ENCODE data around the gene P3H2.
"Not testable (repeated sequence)": the region's sequence is repeated elsewhere in the genome, so short reads cannot be mapped to it uniquely, and the experiment has no call there.

Gene P3H2
- total RNA-seq = 0 to 1.0 (median 0.07) reads per million in 9 experiments

DNA sequence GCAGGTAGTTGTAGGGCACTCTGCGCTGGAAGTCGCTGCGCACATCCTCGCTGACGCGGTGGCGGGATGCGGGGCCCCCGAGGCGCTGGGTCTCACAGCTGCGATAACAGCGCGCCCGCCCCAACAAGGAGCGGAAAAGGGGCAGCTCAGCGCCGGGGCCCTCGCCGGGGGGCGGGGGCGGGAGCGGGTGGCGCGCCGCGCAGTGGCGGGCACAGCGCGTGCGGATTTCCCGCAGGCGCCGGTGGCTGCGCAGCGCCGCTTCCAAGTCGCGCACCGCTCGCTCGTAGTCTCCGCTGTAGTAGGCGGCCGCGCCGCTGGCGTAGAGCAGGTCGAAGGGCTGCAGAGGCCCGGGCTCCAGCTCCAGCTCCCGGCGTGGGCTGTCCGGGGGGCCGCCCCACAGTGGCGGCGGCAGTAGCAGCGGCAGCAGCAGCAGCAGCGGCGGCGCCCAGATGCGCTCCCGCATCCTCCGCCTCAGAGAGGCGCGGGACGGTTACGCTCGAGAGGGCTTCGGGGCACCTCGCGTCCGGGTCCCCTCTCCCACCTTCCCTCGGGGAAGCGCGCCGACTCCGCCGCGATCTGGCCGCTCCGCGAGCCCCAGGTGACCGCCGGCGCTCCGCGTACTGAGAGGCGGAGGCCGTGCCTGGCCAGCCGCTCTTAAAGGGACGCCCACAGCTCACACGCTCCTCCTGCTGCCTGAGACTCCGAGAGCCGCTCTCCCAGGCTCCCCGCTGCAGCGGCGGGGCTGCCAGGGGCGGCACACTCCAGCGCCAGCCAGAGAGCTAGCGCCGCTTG lies at the start of gene P3H2:
P3H2 (minus strand) TSS at position 629 of the 792 bp plus-strand sequence; CDS start at position 463, 166 bp downstream.
- Mint-ChIP-seq H3K27ac (no peak within 1 kb of the TSS), H3K36me3 (ENCODE audit: insufficient read depth) (no peaks in the 10 kb centered on the region), H3K4me3 (peak within 1 kb of the TSS; percentile 41 to 73), H3K9me3 (no peaks in the 10 kb centered on the region), H3K27me3 (peaks cover 60 to 70% of the 10 kb centered on the region in 2 donors), H3K4me1 (ENCODE audit: low read depth in 2 of 2) (peaks cover 4 to 7% of the 10 kb centered on the region in 2 donors)
- DNase-seq (no peak), ATAC-seq (replicated peaks) (no peak)

- Mint-ChIP-seq H3K4me3 (peak overlapping the region; percentile 56 to 76), H3K9me3 (no peaks in the 10 kb centered on the region), H3K27ac (peak overlapping the region; percentile 74 to 91), H3K4me1 (ENCODE audit: low read depth in 2 of 2) (peaks cover 6 to 12% of the 10 kb centered on the region in 2 donors), H3K27me3 (no peaks in the 10 kb centered on the region), H3K36me3 (ENCODE audit: insufficient read depth) (no peaks in the 10 kb centered on the region)
- DNase-seq (no peak), ATAC-seq (replicated peaks) (no peak)
These were observed 49.2 kb upstream of the P3H2 start for GRCh38 chr3:190169877-190170276.

GRCh38 chr3:190169243-190169642 lies 48.5 kb upstream of the P3H2 start:
- DNase-seq = no peak
- no peaks in the 10 kb centered on the region for H3K27me3 Mint-ChIP-seq
- H3K9me3 Mint-ChIP-seq = no peaks in the 10 kb centered on the region
- H3K27ac Mint-ChIP-seq = peak overlapping the region; percentile 74 to 91
- no peaks in the 10 kb centered on the region for H3K36me3 Mint-ChIP-seq (ENCODE audit: insufficient read depth)
- H3K4me1 Mint-ChIP-seq (ENCODE audit: low read depth in 2 of 2) = peaks cover 6 to 12% of the 10 kb centered on the region in 2 donors
- ATAC-seq (replicated peaks) = no peak
- H3K4me3 Mint-ChIP-seq = peak overlapping the region; percentile 56 to 76

- ATAC-seq (replicated peaks) (no peak), DNase-seq (no peak)
- no peaks in the 10 kb centered on the region for H3K36me3 Mint-ChIP-seq (ENCODE audit: insufficient read depth)
- no peaks in the 10 kb centered on the region for H3K27me3 Mint-ChIP-seq
- H3K4me1 Mint-ChIP-seq (ENCODE audit: low read depth in 2 of 2) = peaks cover 6 to 12% of the 10 kb centered on the region in 2 donors
- no peak overlapping the region for H3K27ac Mint-ChIP-seq
- H3K4me3 Mint-ChIP-seq = no peak overlapping the region
- no peaks in the 10 kb centered on the region for H3K9me3 Mint-ChIP-seq
These were observed 47.4 kb upstream of the P3H2 start for GRCh38 chr3:190167936-190168680.

- ATAC-seq (replicated peaks) = no peak
- no peak for DNase-seq
- Mint-ChIP-seq H3K9me3 (no peaks in the 10 kb centered on the region), H3K4me3 (no peak overlapping the region), H3K27me3 (no peaks in the 10 kb centered on the region), H3K27ac (no peak overlapping the region), H3K36me3 (ENCODE audit: insufficient read depth) (no peaks in the 10 kb centered on the region), H3K4me1 (ENCODE audit: low read depth in 2 of 2) (peaks cover 6 to 12% of the 10 kb centered on the region in 2 donors)
These were observed 46.3 kb upstream of the P3H2 start for GRCh38 chr3:190166948-190167347.

DNA sequence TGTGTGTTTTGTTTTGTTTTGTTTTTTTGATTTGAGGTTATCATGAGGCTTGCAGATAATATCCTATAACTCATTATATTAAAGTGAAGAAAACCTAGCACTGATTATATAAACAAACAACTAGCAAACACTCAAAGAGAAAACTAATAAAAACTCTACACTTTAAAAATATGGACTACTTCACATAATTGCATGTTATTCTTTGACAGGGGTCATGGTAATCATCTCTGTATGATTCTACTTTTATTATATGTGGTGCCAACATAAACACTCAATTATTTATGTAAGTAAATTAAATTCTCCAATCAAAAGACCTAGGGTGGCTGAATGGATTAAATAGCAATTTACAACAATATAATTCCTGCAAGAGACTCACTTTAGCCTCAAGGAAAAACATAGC lies 44.6 kb upstream of the P3H2 start:
- no peak for DNase-seq
- H3K4me1 Mint-ChIP-seq (ENCODE audit: low read depth in 2 of 2) = peaks cover 6 to 12% of the 10 kb centered on the region in 2 donors
- no peak overlapping the region for H3K27ac Mint-ChIP-seq
- no peaks in the 10 kb centered on the region for H3K36me3 Mint-ChIP-seq (ENCODE audit: insufficient read depth)
- no peak overlapping the region for H3K4me3 Mint-ChIP-seq
- H3K9me3 Mint-ChIP-seq = no peaks in the 10 kb centered on the region
- H3K27me3 Mint-ChIP-seq = no peaks in the 10 kb centered on the region
- no peak for ATAC-seq (replicated peaks)

GRCh38 chr3:190162013-190162412 lies 41.3 kb upstream of the P3H2 start:
- not testable (repeated sequence) for H3K36me3 Mint-ChIP-seq (ENCODE audit: insufficient read depth); H3K9me3 Mint-ChIP-seq; H3K4me3 Mint-ChIP-seq; H3K27me3 Mint-ChIP-seq; DNase-seq; H3K4me1 Mint-ChIP-seq (ENCODE audit: low read depth in 2 of 2); ATAC-seq (replicated peaks); H3K27ac Mint-ChIP-seq

- DNase-seq (no peak), ATAC-seq (replicated peaks) (no peak)
- Mint-ChIP-seq H3K4me3 (no peak overlapping the region), H3K9me3 (no peaks in the 10 kb centered on the region), H3K4me1 (ENCODE audit: low read depth in 2 of 2) (no peaks in the 10 kb centered on the region), H3K36me3 (ENCODE audit: insufficient read depth) (no peaks in the 10 kb centered on the region), H3K27me3 (peaks cover 0 to 10% of the 10 kb centered on the region in 2 donors), H3K27ac (no peak overlapping the region)
These were observed 39.3 kb upstream of the P3H2 start for GRCh38 chr3:190159902-190160435.

DNA sequence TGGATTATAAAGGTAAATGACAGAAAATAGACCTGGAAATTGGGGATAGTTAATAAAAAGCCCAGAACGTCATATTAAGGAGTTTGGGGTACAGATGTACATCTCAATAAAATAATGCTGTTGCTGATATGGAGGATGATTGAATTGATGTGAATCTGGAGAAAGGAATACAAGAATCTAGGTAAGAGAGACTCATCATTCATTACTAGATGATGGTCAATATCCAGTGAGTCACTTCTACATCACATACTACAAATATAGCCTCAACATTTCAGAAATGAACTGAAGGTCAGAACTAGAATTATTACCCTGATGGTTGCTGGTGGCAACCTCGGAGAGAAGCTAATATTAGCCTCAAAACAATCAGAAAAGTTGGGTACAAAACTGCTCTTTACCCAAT lies 37.6 kb upstream of the P3H2 start:
- DNase-seq (no peak), ATAC-seq (replicated peaks) (no peak)
- H3K36me3 Mint-ChIP-seq (ENCODE audit: insufficient read depth) = no peaks in the 10 kb centered on the region
- H3K4me3 Mint-ChIP-seq = no peak overlapping the region
- no peaks in the 10 kb centered on the region for H3K9me3 Mint-ChIP-seq
- H3K27ac Mint-ChIP-seq = no peak overlapping the region
- H3K27me3 Mint-ChIP-seq = peaks cover 0 to 10% of the 10 kb centered on the region in 2 donors
- no peaks in the 10 kb centered on the region for H3K4me1 Mint-ChIP-seq (ENCODE audit: low read depth in 2 of 2)

DNA sequence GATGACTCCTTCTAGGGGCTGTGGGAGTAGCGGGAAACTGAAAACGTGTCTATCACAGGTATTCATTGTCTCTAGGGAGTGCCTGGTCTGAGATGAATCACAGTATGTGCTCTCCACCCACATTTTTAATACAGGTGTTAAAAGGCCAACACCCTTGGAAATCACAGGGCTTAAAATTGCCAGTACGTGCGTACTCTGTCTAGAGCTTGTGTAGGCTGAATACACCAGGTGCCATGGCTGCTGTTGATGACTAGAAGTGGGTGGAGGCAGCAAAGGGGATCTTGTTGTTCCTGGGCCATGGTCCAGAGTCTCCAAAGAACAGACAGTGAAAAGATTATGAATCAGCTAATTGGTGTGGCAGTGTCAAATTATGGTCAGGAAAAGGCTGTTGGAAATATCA lies 35.1 kb upstream of the P3H2 start:
- ATAC-seq (replicated peaks) (no peak), DNase-seq (no peak)
- Mint-ChIP-seq H3K4me1 (ENCODE audit: low read depth in 2 of 2) (no peaks in the 10 kb centered on the region), H3K27ac (no peak overlapping the region), H3K36me3 (ENCODE audit: insufficient read depth) (no peaks in the 10 kb centered on the region), H3K27me3 (peaks cover 0 to 10% of the 10 kb centered on the region in 2 donors), H3K4me3 (no peak overlapping the region), H3K9me3 (no peaks in the 10 kb centered on the region)

DNA sequence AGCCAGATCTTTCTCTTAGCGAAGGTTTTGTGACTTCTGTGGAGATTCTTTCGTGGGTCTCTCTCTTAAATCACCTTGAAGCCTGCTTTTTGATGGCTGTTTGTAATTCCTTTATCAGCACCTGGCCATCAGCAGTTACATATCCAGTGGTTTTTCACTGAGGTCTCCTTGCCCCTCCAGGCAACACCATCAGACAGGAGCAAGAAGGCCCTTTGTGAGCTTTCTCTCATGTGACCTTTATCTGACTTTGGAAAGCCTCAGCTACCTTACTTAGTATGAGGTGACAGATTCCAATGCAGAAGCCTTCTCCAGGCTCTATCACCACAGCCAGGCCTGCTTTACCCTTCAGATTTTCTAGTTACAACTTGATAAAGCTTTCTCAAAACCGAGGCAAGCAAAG lies 30.0 kb upstream of the P3H2 start:
- no peak overlapping the region for H3K27ac Mint-ChIP-seq
- H3K4me1 Mint-ChIP-seq (ENCODE audit: low read depth in 2 of 2) = no peaks in the 10 kb centered on the region
- no peaks in the 10 kb centered on the region for H3K9me3 Mint-ChIP-seq
- DNase-seq (no peak), ATAC-seq (replicated peaks) (no peak)
- no peak overlapping the region for H3K4me3 Mint-ChIP-seq
- H3K36me3 Mint-ChIP-seq (ENCODE audit: insufficient read depth) = no peaks in the 10 kb centered on the region
- H3K27me3 Mint-ChIP-seq = peaks cover 12 to 24% of the 10 kb centered on the region in 2 donors

- not testable (repeated sequence) for H3K36me3 Mint-ChIP-seq (ENCODE audit: insufficient read depth); H3K9me3 Mint-ChIP-seq; ATAC-seq (replicated peaks)
These were observed 29.3 kb upstream of the P3H2 start for GRCh38 chr3:190149830-190150619.

GRCh38 chr3:190144793-190145192 lies 24.1 kb upstream of the P3H2 start:
- H3K27me3 Mint-ChIP-seq = peaks cover 20 to 31% of the 10 kb centered on the region in 2 donors
- ATAC-seq (replicated peaks); H3K4me1 Mint-ChIP-seq (ENCODE audit: low read depth in 2 of 2); H3K36me3 Mint-ChIP-seq (ENCODE audit: insufficient read depth); H3K9me3 Mint-ChIP-seq; DNase-seq; H3K27ac Mint-ChIP-seq; H3K4me3 Mint-ChIP-seq: not testable (repeated sequence)

More at GRCh38 chr3:190149830-190150619, 29.3 kb upstream of the P3H2 start:
- H3K4me1 Mint-ChIP-seq (ENCODE audit: low read depth in 2 of 2); H3K4me3 Mint-ChIP-seq; DNase-seq; H3K27ac Mint-ChIP-seq: not testable (repeated sequence)
- peaks cover 16 to 30% of the 10 kb centered on the region in 2 donors for H3K27me3 Mint-ChIP-seq
